Activated CD4-positive, alpha-beta T cell treated with anti-CD3 and anti-CD28 coated beads, Interleukin-2, amount 50 U/mL, for 1 hour (primary cell): ENCODE measurements around the gene OBP2A.

Experiments
- DNase-seq: peaks from one replicate; pipeline ENCODE4 v3.0.0-alpha.2; 2020

OBP2A gene

DNA sequence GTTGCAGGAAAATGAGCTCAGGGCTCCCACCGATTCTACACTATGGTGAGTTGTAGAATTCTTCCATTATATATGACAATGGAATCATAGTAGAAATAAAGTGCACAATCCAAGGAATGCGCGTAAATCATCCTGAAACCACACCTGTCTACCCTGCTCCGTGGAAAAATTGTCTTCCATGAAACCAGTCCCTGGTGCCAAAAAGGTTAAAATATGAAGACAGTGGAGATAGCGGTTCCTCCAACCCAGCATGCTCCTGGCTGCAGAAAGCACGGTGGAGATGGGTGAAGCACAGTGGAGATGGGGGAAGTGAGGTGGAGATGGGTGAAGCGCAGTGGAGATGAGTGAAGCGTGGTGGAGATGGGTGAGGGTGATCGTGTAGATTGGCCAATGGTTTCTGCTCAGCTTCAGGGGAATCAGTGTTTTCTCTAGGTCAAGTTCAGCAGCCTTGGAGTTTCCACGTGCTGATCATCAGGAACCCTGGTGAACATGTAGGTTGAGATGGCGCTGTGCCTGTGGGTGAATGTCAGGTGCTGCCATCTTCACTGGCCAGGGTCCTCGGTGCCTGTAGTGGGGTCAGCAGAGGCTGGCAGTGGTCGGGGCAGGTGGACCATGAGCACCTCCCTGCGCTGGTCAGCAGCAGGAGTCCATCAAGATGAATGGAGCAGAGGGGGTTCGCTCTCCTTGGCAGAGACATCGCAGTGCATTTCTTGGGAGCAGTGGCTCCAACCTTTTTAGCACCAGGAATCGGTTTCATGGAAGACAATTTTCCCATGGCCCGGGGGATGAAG lies 35.9 kb downstream of the OBP2A start:
- no peak for DNase-seq

DNA sequence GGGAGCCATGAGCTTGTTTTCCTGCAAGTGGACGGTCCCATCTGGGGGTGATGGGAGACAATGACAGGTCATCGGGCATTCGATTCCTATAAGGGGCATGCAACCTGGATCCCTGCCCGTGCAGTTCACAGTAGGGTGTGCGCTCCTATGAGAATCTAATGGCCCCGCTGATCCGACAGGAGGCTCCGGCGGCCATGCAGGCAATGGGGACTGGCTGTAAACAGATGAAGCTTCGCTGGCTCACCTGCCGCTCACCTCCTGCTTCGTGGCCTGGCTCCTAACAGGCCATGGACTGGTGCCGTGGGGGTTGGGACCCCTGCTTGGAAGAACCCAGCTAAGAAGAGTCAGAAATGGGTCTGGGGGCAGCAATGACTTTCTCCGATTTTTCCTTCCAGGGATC lies 36.6 kb downstream of the OBP2A start:
- DNase-seq: no peak

DNA sequence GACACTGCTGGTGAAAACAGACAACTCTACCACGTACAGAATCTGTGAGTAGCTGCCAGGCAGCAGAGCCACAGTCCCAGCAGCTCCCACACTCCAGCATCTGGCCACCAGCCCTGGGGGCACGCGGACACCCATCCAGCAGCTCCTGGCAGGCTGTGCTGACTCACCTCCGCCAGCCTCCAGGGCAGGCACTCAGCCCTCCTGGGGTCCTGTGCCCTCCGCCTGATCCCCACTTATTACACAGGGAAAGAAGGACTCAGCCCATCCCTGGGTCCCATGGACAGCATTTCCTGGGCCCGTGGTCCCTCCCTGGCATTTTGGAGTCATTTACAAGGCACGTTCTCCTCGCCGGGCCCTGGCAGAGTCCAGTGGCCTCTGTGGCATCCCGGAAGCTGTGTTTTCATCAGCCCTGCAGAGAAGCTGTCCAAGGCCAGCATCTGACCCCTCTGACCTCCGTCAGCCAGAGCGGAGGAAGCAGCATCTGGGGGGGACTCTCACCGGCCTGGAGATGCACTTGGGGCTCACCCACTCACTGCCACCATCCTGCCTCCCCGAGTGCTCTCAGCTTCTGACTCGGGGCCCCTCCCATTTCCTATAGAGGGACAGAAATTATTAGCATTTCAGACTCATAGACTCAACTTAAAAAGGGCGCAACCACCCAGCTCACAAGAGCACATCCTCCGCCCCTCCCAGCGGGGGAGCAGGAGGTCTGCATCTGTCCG lies 37.2 kb downstream of the OBP2A start:
- DNase-seq: no peak

GRCh38 chr9:135583688-135584011 lies 37.7 kb downstream of the OBP2A start:
- DNase-seq: no peak

DNA sequence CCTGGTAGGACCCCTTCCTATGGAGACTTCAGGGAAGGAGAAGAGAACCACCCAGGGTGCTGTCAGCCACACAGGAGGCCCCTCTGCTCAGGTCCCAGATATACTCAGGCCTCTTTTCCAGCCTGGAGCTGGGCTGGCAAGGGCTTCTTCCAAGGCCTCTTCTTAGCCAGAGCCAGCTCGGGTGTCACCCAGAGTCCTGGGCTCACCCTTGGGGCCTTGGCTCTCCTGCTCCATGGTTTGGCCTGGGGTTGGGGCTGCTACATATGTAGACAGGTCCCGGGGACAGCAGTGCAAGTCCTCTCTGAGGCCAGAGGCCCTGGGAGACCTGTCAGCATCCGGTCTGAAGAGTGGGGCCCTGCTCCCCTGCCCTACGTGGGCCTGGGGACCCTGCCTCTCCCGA lies 38.4 kb downstream of the OBP2A start:
- no peak for DNase-seq

- no peak for DNase-seq
Observed at GRCh38 chr9:135584934-135585333, 39.0 kb downstream of the OBP2A start.

- no peak for DNase-seq
Observed at GRCh38 chr9:135586601-135587109, 40.7 kb downstream of the OBP2A start.

GRCh38 chr9:135587658-135588057 lies 41.7 kb downstream of the OBP2A start:
- no peak for DNase-seq

GRCh38 chr9:135588371-135588770 lies 42.4 kb downstream of the OBP2A start:
- DNase-seq: no peak

- DNase-seq: no peak
Observed at GRCh38 chr9:135588886-135589595, 43.1 kb downstream of the OBP2A start.

- no peak for DNase-seq
Observed at GRCh38 chr9:135589596-135590485, 43.9 kb downstream of the OBP2A start.

DNA sequence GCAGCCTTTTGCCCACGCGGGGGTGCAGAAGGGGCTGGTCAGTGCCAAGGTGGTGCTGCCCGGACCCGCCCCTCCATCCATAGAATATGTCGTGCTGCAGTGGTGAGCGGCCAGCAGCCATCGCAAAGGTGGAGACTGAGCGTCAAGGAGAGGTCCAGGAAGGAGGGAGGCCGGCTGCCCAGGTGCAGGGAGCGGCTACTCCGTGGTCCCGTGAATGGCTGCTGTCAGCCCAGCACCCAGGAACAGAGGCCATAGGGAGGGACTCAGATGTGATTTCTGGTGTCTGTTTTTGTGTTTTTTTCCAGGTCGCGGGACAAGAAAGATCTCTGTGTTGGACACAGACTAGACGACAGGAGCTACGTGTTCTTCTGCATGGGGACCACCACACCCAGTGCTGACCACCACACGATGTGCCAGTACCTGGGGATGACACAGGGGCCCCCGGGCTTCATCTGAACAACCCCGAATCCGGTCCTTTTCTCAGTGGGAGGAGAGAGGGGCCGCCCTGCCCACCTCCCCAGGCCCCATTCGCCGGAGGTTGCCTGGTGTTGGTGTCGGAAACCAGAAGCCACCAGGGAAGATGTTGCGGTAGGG lies 44.7 kb downstream of the OBP2A start:
- no peak for DNase-seq

DNA sequence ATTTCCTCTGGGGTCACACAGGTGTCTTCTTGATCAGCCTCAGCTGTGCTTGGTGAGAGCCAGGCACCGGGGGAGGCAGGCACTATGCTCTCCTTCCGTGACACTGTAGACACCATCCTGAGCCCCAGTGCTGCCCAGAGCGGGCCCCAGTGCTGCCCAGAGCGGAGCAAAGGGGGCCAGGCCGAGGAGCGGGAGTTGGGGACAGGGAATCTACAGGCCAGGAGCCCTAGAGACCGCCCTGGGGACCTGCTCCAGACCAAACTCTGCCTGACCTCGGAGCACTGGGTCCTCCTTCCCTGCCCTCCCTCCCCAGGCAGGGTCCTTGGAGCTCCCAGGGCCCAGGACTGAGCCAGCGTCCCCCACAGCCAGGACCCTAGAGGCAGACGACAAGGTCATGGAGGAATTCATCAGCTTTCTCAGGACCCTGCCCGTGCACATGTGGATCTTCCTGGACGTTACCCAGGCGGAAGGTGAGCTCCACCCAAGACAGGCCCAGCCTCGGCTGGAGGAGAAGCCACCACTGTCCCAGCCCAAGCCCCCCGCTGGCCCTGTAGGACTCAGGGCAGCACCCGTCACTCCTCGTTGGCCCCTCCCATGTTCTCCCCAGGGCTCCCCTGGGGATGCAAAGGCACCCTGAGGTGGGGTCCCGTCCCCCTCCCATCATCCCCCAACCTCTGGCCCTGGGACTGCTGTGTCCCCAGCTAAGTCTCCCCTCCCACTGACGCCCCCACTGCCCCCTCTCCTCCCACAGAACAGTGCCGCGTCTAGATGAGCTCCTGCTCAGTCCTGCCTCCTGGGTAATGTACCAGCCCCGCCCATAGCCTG lies 45.8 kb downstream of the OBP2A start:
- no peak for DNase-seq

DNA sequence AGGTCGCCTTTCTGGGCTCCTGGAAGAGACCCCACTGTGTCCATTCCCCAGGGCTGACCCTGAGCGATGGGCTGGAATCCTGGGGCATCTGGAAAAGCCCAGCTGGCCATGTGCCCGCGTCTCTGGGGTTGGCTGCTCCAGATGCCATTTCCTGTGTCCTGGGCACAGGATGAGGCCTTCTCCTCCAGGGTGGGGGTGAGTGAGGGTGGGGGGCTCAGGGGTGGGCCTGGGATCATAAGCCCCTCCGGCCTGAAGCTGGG lies 46.3 kb downstream of the OBP2A start:
- no peak for DNase-seq

DNA sequence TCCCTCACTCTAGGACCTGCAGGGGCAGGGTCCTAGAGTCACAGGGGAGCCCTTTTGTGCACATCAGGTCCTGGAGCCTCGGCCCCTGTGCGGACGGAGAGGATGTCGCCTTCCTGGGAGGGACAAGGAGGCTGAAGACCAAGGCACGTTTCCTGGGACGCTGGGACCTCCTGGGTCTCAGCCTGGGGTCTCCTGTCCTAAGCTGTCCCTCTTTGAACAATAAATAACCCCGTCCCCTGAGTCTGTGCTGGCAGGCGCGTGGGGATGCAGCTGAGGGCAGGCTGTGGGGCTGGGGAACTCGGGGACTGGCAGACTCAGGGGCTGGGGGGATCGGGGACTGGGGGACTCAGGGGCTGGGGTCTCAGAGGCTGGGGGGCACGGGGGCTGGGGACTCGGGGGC lies 46.7 kb downstream of the OBP2A start:
- DNase-seq: no peak

DNA sequence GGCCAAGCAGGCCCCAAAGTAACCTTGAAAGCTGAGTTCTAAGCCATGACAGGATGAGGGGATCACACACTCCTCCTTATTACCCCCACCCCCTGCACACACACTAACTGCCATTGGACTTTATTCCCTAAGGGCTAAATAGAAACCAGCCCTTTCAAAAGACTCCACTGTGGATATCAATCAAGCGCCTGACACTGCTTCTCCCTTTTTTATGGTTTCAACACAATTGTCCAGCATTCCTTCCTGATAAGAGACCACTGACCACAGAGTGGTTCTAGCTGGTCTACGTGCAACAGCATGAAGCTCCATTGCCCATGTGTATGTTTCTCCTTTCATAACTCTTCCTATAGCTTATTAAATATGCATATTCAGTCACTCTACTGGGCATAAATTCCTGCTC lies 50.3 kb downstream of the OBP2A start:
- no peak for DNase-seq
